Astrocyte (in vitro differentiated cells and primary cell): ENCODE data around the gene GNB1.

ENCODE experiments used
- EZH2 ChIP-seq: IDR thresholded peaks from 2 replicates; pipeline ENCODE4 v1.6.1; 2012; ENCODE audit warnings: mild to moderate bottlenecking, low read length, inconsistent platforms; ENCODE audit not compliant: insufficient read depth
- TF ChIP-seq, protein P1 (sequence below): IDR thresholded peaks from 2 replicates; pipeline ENCODE4 v1.5.1; 2011; ENCODE audit warnings: low read depth, mild to moderate bottlenecking, inconsistent platforms, low read length, moderate library complexity; ENCODE audit not compliant: insufficient read depth

DNA sequence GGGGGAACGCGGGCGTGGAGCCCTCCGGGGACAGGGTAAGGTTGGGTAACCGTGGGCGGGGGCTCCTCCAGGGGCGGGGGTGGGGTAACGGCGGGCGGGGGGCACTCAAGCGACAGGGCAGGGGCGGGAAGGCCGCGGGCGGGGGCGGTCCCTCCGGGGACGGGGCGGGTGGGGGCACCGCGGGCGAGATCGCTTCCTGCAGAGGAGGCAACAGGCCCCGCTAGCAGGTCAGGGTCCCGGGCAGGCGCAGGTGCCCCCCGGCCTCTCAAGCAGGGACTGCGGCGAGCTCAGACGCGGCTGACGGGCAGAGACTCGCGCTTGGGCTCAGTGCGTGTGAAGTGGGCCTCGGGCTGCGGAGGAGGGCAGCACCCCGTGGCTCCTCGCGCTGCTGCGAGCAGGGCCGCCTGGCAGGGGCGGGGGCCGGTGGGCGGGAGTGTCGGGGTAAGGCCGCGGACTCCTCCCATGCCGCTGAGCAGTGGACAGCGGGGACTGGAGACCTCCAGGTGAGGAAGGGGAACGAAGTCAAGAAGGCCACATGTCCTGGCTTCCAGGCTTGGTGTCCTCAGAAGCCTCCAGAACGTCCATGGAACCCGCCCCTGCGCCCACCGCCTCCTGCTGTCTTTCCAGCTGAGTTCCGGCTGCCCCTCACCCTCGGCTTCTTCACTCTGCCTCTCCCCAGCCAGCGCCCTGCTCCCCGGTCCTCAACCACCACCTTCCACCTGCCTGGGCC is 627 bp upstream of the GNB1 start:
- TF ChIP-seq, protein P1, sequence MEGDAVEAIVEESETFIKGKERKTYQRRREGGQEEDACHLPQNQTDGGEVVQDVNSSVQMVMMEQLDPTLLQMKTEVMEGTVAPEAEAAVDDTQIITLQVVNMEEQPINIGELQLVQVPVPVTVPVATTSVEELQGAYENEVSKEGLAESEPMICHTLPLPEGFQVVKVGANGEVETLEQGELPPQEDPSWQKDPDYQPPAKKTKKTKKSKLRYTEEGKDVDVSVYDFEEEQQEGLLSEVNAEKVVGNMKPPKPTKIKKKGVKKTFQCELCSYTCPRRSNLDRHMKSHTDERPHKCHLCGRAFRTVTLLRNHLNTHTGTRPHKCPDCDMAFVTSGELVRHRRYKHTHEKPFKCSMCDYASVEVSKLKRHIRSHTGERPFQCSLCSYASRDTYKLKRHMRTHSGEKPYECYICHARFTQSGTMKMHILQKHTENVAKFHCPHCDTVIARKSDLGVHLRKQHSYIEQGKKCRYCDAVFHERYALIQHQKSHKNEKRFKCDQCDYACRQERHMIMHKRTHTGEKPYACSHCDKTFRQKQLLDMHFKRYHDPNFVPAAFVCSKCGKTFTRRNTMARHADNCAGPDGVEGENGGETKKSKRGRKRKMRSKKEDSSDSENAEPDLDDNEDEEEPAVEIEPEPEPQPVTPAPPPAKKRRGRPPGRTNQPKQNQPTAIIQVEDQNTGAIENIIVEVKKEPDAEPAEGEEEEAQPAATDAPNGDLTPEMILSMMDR, result no peak
- TF ChIP-seq EZH2, result no peak
